ENCODE data around the gene PJA1.

The PJA1 gene

DNA sequence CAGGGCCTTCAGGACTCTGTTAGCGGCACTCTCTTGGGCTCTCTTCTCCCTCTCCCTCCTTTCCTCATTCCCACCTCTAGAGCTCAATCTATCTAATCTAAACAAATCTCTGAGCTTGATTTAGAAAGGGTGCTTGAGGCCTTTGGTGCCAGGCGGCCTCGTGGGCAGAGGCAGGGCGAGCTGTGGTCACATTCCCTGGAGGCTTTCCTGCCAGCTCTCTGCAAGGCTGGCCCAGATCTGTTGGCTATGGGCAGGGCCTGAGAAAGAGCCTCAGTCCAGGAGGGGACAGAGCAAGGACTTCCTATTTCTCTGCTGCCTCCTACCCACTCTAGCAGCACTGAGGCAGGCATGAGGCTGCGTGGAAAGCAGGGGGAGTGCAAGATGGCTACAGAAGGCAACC, 38.6 kb downstream of the PJA1 start:
- Histone ChIP-seq H3K9me2 (replicated peaks; ENCODE audit: low read depth, low read length) (no peaks in the 10 kb centered on the region), H3K4me2 (ENCODE audit: low read depth, low read length, poor library complexity, severe bottlenecking) (no peak overlapping the region), H3K27me3 (ENCODE audit: insufficient read depth, low read length, poor library complexity, severe bottlenecking) (no peaks in the 10 kb centered on the region), H3K4me1 (ENCODE audit: insufficient read depth, low read length, poor library complexity, severe bottlenecking) (no peaks in the 10 kb centered on the region), H3F3A (ENCODE audit: low read depth) (no peaks in the 10 kb centered on the region), H3K4me3 (ENCODE audit: low read length, poor library complexity, severe bottlenecking) (no peak overlapping the region), H4K20me1 (ENCODE audit: insufficient read depth, low read length, poor library complexity, severe bottlenecking) (no peaks in the 10 kb centered on the region), H3K9ac (ENCODE audit: low read depth, low read length, poor library complexity, severe bottlenecking) (no peak overlapping the region), H3K79me2 (ENCODE audit: insufficient read depth, low read length) (no peaks in the 10 kb centered on the region), H2AFZ (ENCODE audit: low read length) (no peak overlapping the region), H3K36me3 (ENCODE audit: insufficient read depth, low read length) (no peaks in the 10 kb centered on the region), H3K9me3 (ENCODE audit: insufficient read depth, low read depth, low read length) (no peaks in the 10 kb centered on the region)
- TF ChIP-seq EZH2phosphoT487 (IDR thresholded peaks at IDR 0.05; ENCODE audit: borderline replicate concordance) = no peak

DNA sequence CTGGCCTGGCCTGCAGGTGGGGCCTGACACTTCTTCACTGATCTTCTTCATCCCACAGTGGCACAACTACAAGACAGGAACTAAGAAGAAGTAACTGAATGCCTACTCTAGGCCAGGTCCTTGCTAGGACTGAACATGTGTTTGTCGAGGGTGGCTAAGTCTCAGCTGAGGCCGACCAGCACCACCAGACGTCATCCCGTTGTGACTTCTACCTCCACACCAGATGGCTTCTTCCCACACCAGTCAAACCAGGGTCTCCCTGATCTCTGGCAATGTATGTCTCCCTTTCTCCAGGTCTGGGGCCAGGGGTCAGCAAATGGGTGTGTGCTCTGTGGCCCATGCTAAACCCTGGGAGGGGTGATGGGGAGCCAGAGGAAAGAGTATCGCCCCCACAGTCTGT, 40.2 kb downstream of the PJA1 start:
- no peak overlapping the region for H2AFZ ChIP-seq (ENCODE audit: low read length)
- H3K4me3 ChIP-seq (ENCODE audit: low read length, poor library complexity, severe bottlenecking) = no peak overlapping the region
- no peaks in the 10 kb centered on the region for H3K9me2 ChIP-seq (replicated peaks; ENCODE audit: low read depth, low read length)
- TF ChIP-seq, protein P1, sequence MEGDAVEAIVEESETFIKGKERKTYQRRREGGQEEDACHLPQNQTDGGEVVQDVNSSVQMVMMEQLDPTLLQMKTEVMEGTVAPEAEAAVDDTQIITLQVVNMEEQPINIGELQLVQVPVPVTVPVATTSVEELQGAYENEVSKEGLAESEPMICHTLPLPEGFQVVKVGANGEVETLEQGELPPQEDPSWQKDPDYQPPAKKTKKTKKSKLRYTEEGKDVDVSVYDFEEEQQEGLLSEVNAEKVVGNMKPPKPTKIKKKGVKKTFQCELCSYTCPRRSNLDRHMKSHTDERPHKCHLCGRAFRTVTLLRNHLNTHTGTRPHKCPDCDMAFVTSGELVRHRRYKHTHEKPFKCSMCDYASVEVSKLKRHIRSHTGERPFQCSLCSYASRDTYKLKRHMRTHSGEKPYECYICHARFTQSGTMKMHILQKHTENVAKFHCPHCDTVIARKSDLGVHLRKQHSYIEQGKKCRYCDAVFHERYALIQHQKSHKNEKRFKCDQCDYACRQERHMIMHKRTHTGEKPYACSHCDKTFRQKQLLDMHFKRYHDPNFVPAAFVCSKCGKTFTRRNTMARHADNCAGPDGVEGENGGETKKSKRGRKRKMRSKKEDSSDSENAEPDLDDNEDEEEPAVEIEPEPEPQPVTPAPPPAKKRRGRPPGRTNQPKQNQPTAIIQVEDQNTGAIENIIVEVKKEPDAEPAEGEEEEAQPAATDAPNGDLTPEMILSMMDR (conservative IDR thresholded peaks at IDR 0.05; ENCODE audit: low read length) = no peak
- TF ChIP-seq EZH2phosphoT487 (IDR thresholded peaks at IDR 0.05; ENCODE audit: borderline replicate concordance) = no peak
- no peak overlapping the region for H3K9ac ChIP-seq (ENCODE audit: low read depth, low read length, poor library complexity, severe bottlenecking)
- H3K4me1 ChIP-seq (ENCODE audit: insufficient read depth, low read length, poor library complexity, severe bottlenecking) = no peaks in the 10 kb centered on the region
- H3K79me2 ChIP-seq (ENCODE audit: insufficient read depth, low read length) = no peaks in the 10 kb centered on the region
- H3F3A ChIP-seq (ENCODE audit: low read depth) = no peaks in the 10 kb centered on the region
- no peak overlapping the region for H3K4me2 ChIP-seq (ENCODE audit: low read depth, low read length, poor library complexity, severe bottlenecking)
- H3K36me3 ChIP-seq (ENCODE audit: insufficient read depth, low read length) = no peaks in the 10 kb centered on the region
- no peaks in the 10 kb centered on the region for H3K9me3 ChIP-seq (ENCODE audit: insufficient read depth, low read depth, low read length)
- H4K20me1 ChIP-seq (ENCODE audit: insufficient read depth, low read length, poor library complexity, severe bottlenecking) = no peaks in the 10 kb centered on the region
- H3K27me3 ChIP-seq (ENCODE audit: insufficient read depth, low read length, poor library complexity, severe bottlenecking) = no peaks in the 10 kb centered on the region

DNA sequence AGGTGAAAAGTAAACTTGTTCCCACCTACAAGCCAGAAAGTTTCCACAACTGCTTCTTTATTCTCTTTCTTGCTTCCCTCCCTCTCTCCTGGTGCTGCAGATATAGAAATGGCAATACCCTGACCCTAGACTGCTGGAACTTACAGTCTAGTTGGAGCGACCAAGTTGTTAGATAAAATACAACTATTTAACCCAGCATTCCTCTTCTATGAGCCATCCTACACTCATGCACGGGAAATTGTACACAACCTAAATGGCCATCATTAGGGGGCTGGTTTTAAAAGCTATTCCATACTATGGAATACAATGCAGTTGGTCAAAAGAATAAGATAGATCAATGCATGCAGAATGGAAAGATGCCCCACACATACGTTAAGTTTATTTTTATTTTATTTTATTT, 41.1 kb downstream of the PJA1 start:
- Histone ChIP-seq H3K27me3 (ENCODE audit: insufficient read depth, low read length, poor library complexity, severe bottlenecking) (no peaks in the 10 kb centered on the region), H4K20me1 (ENCODE audit: insufficient read depth, low read length, poor library complexity, severe bottlenecking) (no peaks in the 10 kb centered on the region), H2AFZ (ENCODE audit: low read length) (no peak overlapping the region), H3K36me3 (ENCODE audit: insufficient read depth, low read length) (no peaks in the 10 kb centered on the region), H3K4me2 (ENCODE audit: low read depth, low read length, poor library complexity, severe bottlenecking) (no peak overlapping the region), H3K9me2 (replicated peaks; ENCODE audit: low read depth, low read length) (no peaks in the 10 kb centered on the region), H3K4me1 (ENCODE audit: insufficient read depth, low read length, poor library complexity, severe bottlenecking) (peaks cover under 1% of the 10 kb centered on the region), H3K9me3 (ENCODE audit: insufficient read depth, low read depth, low read length) (no peaks in the 10 kb centered on the region), H3K79me2 (ENCODE audit: insufficient read depth, low read length) (no peaks in the 10 kb centered on the region), H3K9ac (ENCODE audit: low read depth, low read length, poor library complexity, severe bottlenecking) (no peak overlapping the region), H3F3A (ENCODE audit: low read depth) (no peaks in the 10 kb centered on the region), H3K4me3 (ENCODE audit: low read length, poor library complexity, severe bottlenecking) (no peak overlapping the region)
- TF ChIP-seq, protein P1 (conservative IDR thresholded peaks at IDR 0.05; ENCODE audit: low read length) = no peak
- no peak for TF ChIP-seq EZH2phosphoT487 (IDR thresholded peaks at IDR 0.05; ENCODE audit: borderline replicate concordance)

DNA sequence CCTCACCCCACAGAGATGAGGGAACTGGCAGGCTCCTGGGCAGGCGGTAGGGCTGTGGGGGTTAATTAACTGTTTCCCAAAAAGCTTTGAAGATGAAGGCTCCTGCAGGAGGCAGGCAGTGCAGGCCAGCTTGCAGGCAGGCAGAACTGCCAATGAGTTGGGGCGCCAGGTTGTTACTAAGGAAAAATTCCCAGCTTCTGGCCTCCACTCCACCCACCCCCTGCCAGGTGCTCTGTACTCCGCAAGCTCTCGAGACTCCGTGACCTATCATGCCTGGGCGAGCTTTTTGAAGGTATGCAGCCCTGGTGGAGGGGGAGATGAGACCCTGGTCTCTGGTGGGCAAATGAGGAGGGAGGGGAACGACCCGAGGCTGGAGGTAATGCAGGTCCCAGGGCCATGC, 41.8 kb downstream of the PJA1 start:
- Histone ChIP-seq H2AFZ (ENCODE audit: low read length) (no peak overlapping the region), H3K4me2 (ENCODE audit: low read depth, low read length, poor library complexity, severe bottlenecking) (no peak overlapping the region), H3K9me2 (replicated peaks; ENCODE audit: low read depth, low read length) (no peaks in the 10 kb centered on the region), H3K9me3 (ENCODE audit: insufficient read depth, low read depth, low read length) (no peaks in the 10 kb centered on the region), H3F3A (ENCODE audit: low read depth) (no peaks in the 10 kb centered on the region), H3K27me3 (ENCODE audit: insufficient read depth, low read length, poor library complexity, severe bottlenecking) (no peaks in the 10 kb centered on the region), H3K36me3 (ENCODE audit: insufficient read depth, low read length) (no peaks in the 10 kb centered on the region), H3K4me1 (ENCODE audit: insufficient read depth, low read length, poor library complexity, severe bottlenecking) (peaks cover 4% of the 10 kb centered on the region), H3K4me3 (ENCODE audit: low read length, poor library complexity, severe bottlenecking) (no peak overlapping the region), H3K79me2 (ENCODE audit: insufficient read depth, low read length) (no peaks in the 10 kb centered on the region), H3K9ac (ENCODE audit: low read depth, low read length, poor library complexity, severe bottlenecking) (no peak overlapping the region), H4K20me1 (ENCODE audit: insufficient read depth, low read length, poor library complexity, severe bottlenecking) (no peaks in the 10 kb centered on the region)
- TF ChIP-seq EZH2phosphoT487 (IDR thresholded peaks at IDR 0.05; ENCODE audit: borderline replicate concordance) = no peak
- TF ChIP-seq, protein P1 (conservative IDR thresholded peaks at IDR 0.05; ENCODE audit: low read length) = no peak

Measured in Loucy (cell line).